A673 (cell line): ENCODE data around the gene ASPDH. TPM values are rescaled to one million over a fixed set of nuclear protein-coding genes. Genes with fewer than 3 reads are reported as not detected.

Experiments used
- BruUV-seq: library from RNA; stranded (reverse); fragments of 400-500 nt; replicated peaks from 2 replicates; lab custom pipeline; 2021; lab: Mats Ljungman, UMichigan
- CTCF ChIA-PET: fragments of 300-600 bp; sonication (Branson Sonifier 250); formaldehyde crosslinking; loops from one replicate; lab custom pipeline; 2022; ENCODE audit warnings: antibody characterized with exemption; lab: Charles Lee
- POLR2A ChIA-PET: fragments of 300-600 bp; sonication (Branson Sonifier 250); formaldehyde crosslinking; loops from one replicate; lab custom pipeline; 2022; ENCODE audit warnings: antibody characterized with exemption; ENCODE audit not compliant: low non-redundant PET; lab: Charles Lee
- DNase-seq: peaks from one replicate; pipeline ENCODE4 v3.0.0-alpha.2; 2015; ENCODE audit warnings: low spot score
- H3K27ac ChIP-seq: fragments of 200-600 bp; sonication (generic); 2 replicates; pipeline ENCODE4 v1.5.1; 2016; ENCODE audit warnings: mixed run types, low read depth, mild to moderate bottlenecking, mixed read lengths, antibody characterized with exemption, low read length; ENCODE audit not compliant: poor library complexity, severe bottlenecking
- H3K27me3 ChIP-seq: fragments of 200-600 bp; sonication (generic); replicated peaks from 2 replicates; pipeline ENCODE4 v1.6.1; 2017; ENCODE audit warnings: mixed run types, low read depth, mild to moderate bottlenecking, mixed read lengths, antibody characterized with exemption, low read length; ENCODE audit not compliant: insufficient read depth, poor library complexity
- H3K36me3 ChIP-seq: fragments of 200-600 bp; sonication (generic); 2 replicates; pipeline ENCODE4 v1.6.1; 2016; ENCODE audit warnings: mixed run types, mild to moderate bottlenecking, mixed read lengths, antibody characterized with exemption, low read length; ENCODE audit not compliant: insufficient read depth, poor library complexity, severe bottlenecking
- H3K4me1 ChIP-seq: fragments of 200-600 bp; sonication (generic); 2 replicates; pipeline ENCODE4 v1.6.1; 2017; ENCODE audit warnings: mixed run types, mild to moderate bottlenecking, mixed read lengths, antibody characterized with exemption, low read length; ENCODE audit not compliant: insufficient read depth, poor library complexity, severe bottlenecking
- H3K4me3 ChIP-seq: fragments of 200-600 bp; sonication (generic); 2 replicates; pipeline ENCODE4 v1.5.1; 2016; ENCODE audit warnings: low read depth, mixed run types, mild to moderate bottlenecking, mixed read lengths, low read length; ENCODE audit not compliant: poor library complexity, severe bottlenecking
- H3K9me3 ChIP-seq: fragments of 200-600 bp; sonication (generic); 2 replicates; pipeline ENCODE4 v1.6.1; 2016; ENCODE audit warnings: mixed run types, low read depth, mild to moderate bottlenecking, mixed read lengths, antibody characterized with exemption, low read length; ENCODE audit not compliant: poor library complexity, severe bottlenecking
- CTCF ChIP-seq: fragments of 300-800, 200-600 bp; sonication (generic); conservative IDR thresholded peaks from 2 replicates; pipeline ENCODE4 v1.5.1; 2017; ENCODE audit warnings: low read depth, mild to moderate bottlenecking, antibody characterized with exemption, low read length, moderate library complexity, mixed read lengths
- EZH2 ChIP-seq: fragments of 200-600 bp; sonication (generic); IDR thresholded peaks from 2 replicates; pipeline ENCODE4 v1.6.1; 2017; ENCODE audit warnings: borderline replicate concordance, low read depth, mild to moderate bottlenecking, mixed read lengths, antibody characterized with exemption, low read length; ENCODE audit not compliant: poor library complexity, severe bottlenecking
- intact Hi-C: fragments of 100-400 bp; cut with micrococcal nuclease; formaldehyde crosslinking; loops from one replicate; pipeline ENCODE4 v1.10.0; 2022; ENCODE audit not compliant: unreplicated experiment
- total RNA-seq: library from RNA; stranded (reverse); gene quantifications from 2 replicates; pipeline ENCODE4 v1.2.3, GENCODE V29; 2021

ASPDH gene
- total RNA-seq, 1 experiment from 2014 or later = 0.45 TPM

GRCh38 chr19:50466706-50467039 lies 47.0 kb downstream of the ASPDH start:
- no peaks in the 10 kb centered on the region for H3K4me1 ChIP-seq
- H3K27ac ChIP-seq = no peak overlapping the region
- DNase-seq = no peak
- ChIA-PET POLR2A (no interaction called here), CTCF (no interaction called here)
- intact Hi-C loops = no loop called here
- H3K4me3 ChIP-seq = no peak overlapping the region
- no peaks in the 10 kb centered on the region for H3K36me3 ChIP-seq
- no peaks in the 10 kb centered on the region for H3K9me3 ChIP-seq
- no TSS peak for BruUV-seq
- TF ChIP-seq EZH2 = no peak
- TF ChIP-seq CTCF = no peak
- no peaks in the 10 kb centered on the region for H3K27me3 ChIP-seq

- BruUV-seq = no TSS peak
- TF ChIP-seq CTCF (0 out of 2 replicates have a peak, but pooled peaks have one; percentile 28), EZH2 (no peak)
- intact Hi-C loops = no loop called here
- Histone ChIP-seq H3K36me3 (no peaks in the 10 kb centered on the region), H3K27ac (no peak overlapping the region), H3K27me3 (no peaks in the 10 kb centered on the region), H3K9me3 (no peaks in the 10 kb centered on the region), H3K4me3 (no peak overlapping the region), H3K4me1 (no peaks in the 10 kb centered on the region)
- POLR2A ChIA-PET = no interaction called here
- CTCF ChIA-PET = no interaction called here
- no peak for DNase-seq
These were observed 47.6 kb downstream of the ASPDH start for GRCh38 chr19:50465986-50466705.

- H3K36me3 ChIP-seq = no peaks in the 10 kb centered on the region
- H3K27ac ChIP-seq = no peak overlapping the region
- no peak for DNase-seq
- CTCF ChIA-PET = no interaction called here
- H3K4me1 ChIP-seq = no peaks in the 10 kb centered on the region
- H3K27me3 ChIP-seq = no peaks in the 10 kb centered on the region
- TF ChIP-seq CTCF (no peak), EZH2 (no peak)
- no TSS peak for BruUV-seq
- H3K4me3 ChIP-seq = no peak overlapping the region
- POLR2A ChIA-PET = no interaction called here
- intact Hi-C loops = no loop called here
- no peaks in the 10 kb centered on the region for H3K9me3 ChIP-seq
These were observed 48.7 kb downstream of the ASPDH start for GRCh38 chr19:50465000-50465399.
